ENCODE results near the gene NPTX1.

Gene NPTX1

GRCh38 chr17:80421381-80422090, 54.9 kb downstream of the NPTX1 start:
- Histone ChIP-seq H3K36me3 (ENCODE audit: control insufficient read depth, insufficient read depth, low read length) (peaks cover 6% of the 10 kb centered on the region), H3K4me3 (ENCODE audit: low read length) (no peak overlapping the region), H3K27ac (ENCODE audit: low read depth, low read length) (no peak overlapping the region), H3K4me1 (ENCODE audit: control insufficient read depth, insufficient read depth, low read length) (no peaks in the 10 kb centered on the region), H3K9ac (ENCODE audit: low read length) (no peak overlapping the region), H3K27me3 (ENCODE audit: control insufficient read depth, insufficient read depth, low read length) (no peaks in the 10 kb centered on the region)

GRCh38 chr17:80419255-80419654, 57.2 kb downstream of the NPTX1 start:
- Histone ChIP-seq H3K36me3 (ENCODE audit: control insufficient read depth, insufficient read depth, low read length) (peaks cover 6% of the 10 kb centered on the region), H3K9ac (ENCODE audit: low read length) (no peak overlapping the region), H3K27ac (ENCODE audit: low read depth, low read length) (no peak overlapping the region), H3K4me1 (ENCODE audit: control insufficient read depth, insufficient read depth, low read length) (peaks cover 3% of the 10 kb centered on the region), H3K27me3 (ENCODE audit: control insufficient read depth, insufficient read depth, low read length) (no peaks in the 10 kb centered on the region), H3K4me3 (ENCODE audit: low read length) (no peak overlapping the region)

GRCh38 chr17:80418589-80418988, 57.8 kb downstream of the NPTX1 start:
- peaks cover 3% of the 10 kb centered on the region for H3K4me1 ChIP-seq (ENCODE audit: control insufficient read depth, insufficient read depth, low read length)

More at GRCh38 chr17:80418589-80418988, 57.8 kb downstream of the NPTX1 start:
- Histone ChIP-seq H3K27me3 (ENCODE audit: control insufficient read depth, insufficient read depth, low read length) (no peaks in the 10 kb centered on the region), H3K27ac (ENCODE audit: low read depth, low read length) (no peak overlapping the region), H3K9ac (ENCODE audit: low read length) (no peak overlapping the region), H3K4me3 (ENCODE audit: low read length) (no peak overlapping the region), H3K36me3 (ENCODE audit: control insufficient read depth, insufficient read depth, low read length) (peaks cover 6% of the 10 kb centered on the region)

Measured in rectal smooth muscle tissue (tissue), 1 donor.